HCT116 (cell line): ENCODE measurements around the gene TRIM29.

Source experiments
- CTCF ChIP-seq, 3 experiments: fragments of 200-600 bp in 1 of 3; sonication (generic) in 1 of 3; IDR thresholded peaks in 2 of 3; conservative IDR thresholded peaks in 1 of 3; 2 replicates each; pipeline ENCODE4 v1.5.1; 2012 to 2017; ENCODE audit warnings: low read depth in 2 of 3, low read length in 2 of 3, antibody characterized with exemption in 1 of 3, borderline replicate concordance in 1 of 3, control low read depth in 1 of 3, mild to moderate bottlenecking in 1 of 3, mixed read lengths in 1 of 3, mixed run types in 1 of 3, moderate library complexity in 1 of 3; ENCODE audit not compliant: insufficient read depth in 1 of 3
- EGR1 ChIP-seq: IDR thresholded peaks from 2 replicates; pipeline ENCODE4 v1.6.1; 2012; ENCODE audit warnings: low read depth
- EZH2phosphoT487 ChIP-seq: fragments of 200-600 bp; IDR thresholded peaks from 2 replicates; pipeline ENCODE4 v1.6.1; 2018; ENCODE audit warnings: antibody characterized with exemption, borderline replicate concordance
- POLR2A ChIP-seq: IDR thresholded peaks from 2 replicates; pipeline ENCODE4 v1.7.0; 2011; ENCODE audit warnings: borderline replicate concordance; ENCODE audit not compliant: insufficient read depth, insufficient read length; ENCODE audit errors: extremely low read depth
- REST ChIP-seq: IDR thresholded peaks from 2 replicates; pipeline ENCODE4 v1.6.1; 2012; ENCODE audit warnings: low read depth
- SRF ChIP-seq: IDR thresholded peaks from 2 replicates; pipeline ENCODE4 v1.6.1; 2012; ENCODE audit warnings: low read depth
- YY1 ChIP-seq: IDR thresholded peaks from 2 replicates; pipeline ENCODE4 v1.6.1; 2011; ENCODE audit warnings: low read length, low read depth, moderate library complexity, mild to moderate bottlenecking; ENCODE audit not compliant: insufficient replicate concordance; ENCODE audit errors: extremely low read depth
- ZNF274 ChIP-seq: fragments of 200-500 bp; sonication (Bioruptor generic); IDR thresholded peaks from 2 replicates; pipeline ENCODE4 v1.6.1; 2014; ENCODE audit warnings: mild to moderate bottlenecking, low read depth, low read length, inconsistent platforms

- TF ChIP-seq REST, result no peak
- no peak for TF ChIP-seq ZNF274
- TF ChIP-seq SRF, result no peak
- no peak for TF ChIP-seq CTCF (IDR thresholded peaks at IDR 0.05 in 2 of 3, conservative IDR thresholded peaks at IDR 0.05 in 1 of 3; ENCODE audit: borderline replicate concordance in 1 of 3, insufficient read depth in 1 of 3, low read depth in 2 of 3, low read length in 2 of 3)
- TF ChIP-seq EGR1, result no peak
- TF ChIP-seq EZH2phosphoT487, result no peak
- TF ChIP-seq POLR2A, result no peak
- TF ChIP-seq YY1, result no peak
Measured at GRCh38 chr11:120130176-120130980, 7.5 kb downstream of the TRIM29 start.
